ENCODE data around the gene NFIB.

DNA sequence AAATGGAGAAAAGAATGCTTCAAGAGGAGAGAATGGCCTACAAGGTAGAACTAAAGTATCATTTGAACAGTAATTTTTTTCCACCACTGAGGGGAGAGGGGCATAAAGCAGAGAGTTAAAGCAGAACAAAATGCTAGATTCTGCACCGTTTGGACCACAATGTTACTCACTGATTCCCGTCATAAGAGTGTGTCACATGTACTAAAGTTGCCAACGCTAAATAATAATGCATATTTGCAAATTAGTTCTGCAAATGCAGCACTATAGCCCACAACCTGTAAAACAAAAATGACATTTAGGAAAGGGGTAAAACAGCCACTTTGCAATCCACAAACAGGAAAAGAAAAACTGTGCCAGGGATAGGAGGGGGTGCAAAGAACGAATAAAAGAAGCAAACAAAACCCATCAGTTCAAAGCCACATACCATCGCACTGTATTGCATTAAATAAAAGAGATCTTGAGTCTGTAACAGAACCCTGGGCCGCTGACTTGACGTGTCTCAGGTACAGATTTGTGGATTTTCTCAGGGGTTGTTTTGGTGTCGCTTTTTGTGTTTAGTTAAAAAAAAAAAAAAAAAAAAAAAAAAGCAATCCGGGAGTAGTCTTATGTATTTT, 7.7 kb upstream of the NFIB start:
- TF ChIP-seq CHD1 (IDR thresholded peaks at IDR 0.05; ENCODE audit: low read depth, low read length) (no peak), HDAC2 (IDR thresholded peaks at IDR 0.05; ENCODE audit: borderline replicate concordance in 1 of 2, low read depth in 2 of 2, low read length in 2 of 2) (no peak), POLR2AphosphoS5 (IDR thresholded peaks at IDR 0.05; ENCODE audit: low read depth, low read length) (no peak), YY1 (IDR thresholded peaks at IDR 0.05; ENCODE audit: low read depth, low read length) (no peak), POLR2A (IDR thresholded peaks at IDR 0.05; ENCODE audit: control extremely low read depth in 1 of 2, low read depth in 2 of 2, low read length in 2 of 2) (no peak), JUND (IDR thresholded peaks at IDR 0.05; ENCODE audit: low read length) (no peak), NRF1 (IDR thresholded peaks at IDR 0.05; ENCODE audit: low read depth, low read length) (no peak), SIN3A (conservative IDR thresholded peaks at IDR 0.05 in 1 of 2, IDR thresholded peaks at IDR 0.05 in 1 of 2; ENCODE audit: low read depth in 1 of 2, low read length in 2 of 2) (no peak), CBX5 (IDR thresholded peaks at IDR 0.05; ENCODE audit: low read depth, low read length) (no peak), SAP30 (IDR thresholded peaks at IDR 0.05; ENCODE audit: insufficient read depth, insufficient replicate concordance, low read length) (no peak), CBX8 (IDR thresholded peaks at IDR 0.05; ENCODE audit: borderline replicate concordance, low read depth, low read length) (no peak), RAD21 (IDR thresholded peaks at IDR 0.05 in 1 of 2, conservative IDR thresholded peaks at IDR 0.05 in 1 of 2; ENCODE audit: low read depth in 2 of 2, low read length in 2 of 2) (no peak)
- TF ChIP-seq, protein P1, sequence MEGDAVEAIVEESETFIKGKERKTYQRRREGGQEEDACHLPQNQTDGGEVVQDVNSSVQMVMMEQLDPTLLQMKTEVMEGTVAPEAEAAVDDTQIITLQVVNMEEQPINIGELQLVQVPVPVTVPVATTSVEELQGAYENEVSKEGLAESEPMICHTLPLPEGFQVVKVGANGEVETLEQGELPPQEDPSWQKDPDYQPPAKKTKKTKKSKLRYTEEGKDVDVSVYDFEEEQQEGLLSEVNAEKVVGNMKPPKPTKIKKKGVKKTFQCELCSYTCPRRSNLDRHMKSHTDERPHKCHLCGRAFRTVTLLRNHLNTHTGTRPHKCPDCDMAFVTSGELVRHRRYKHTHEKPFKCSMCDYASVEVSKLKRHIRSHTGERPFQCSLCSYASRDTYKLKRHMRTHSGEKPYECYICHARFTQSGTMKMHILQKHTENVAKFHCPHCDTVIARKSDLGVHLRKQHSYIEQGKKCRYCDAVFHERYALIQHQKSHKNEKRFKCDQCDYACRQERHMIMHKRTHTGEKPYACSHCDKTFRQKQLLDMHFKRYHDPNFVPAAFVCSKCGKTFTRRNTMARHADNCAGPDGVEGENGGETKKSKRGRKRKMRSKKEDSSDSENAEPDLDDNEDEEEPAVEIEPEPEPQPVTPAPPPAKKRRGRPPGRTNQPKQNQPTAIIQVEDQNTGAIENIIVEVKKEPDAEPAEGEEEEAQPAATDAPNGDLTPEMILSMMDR (IDR thresholded peaks at IDR 0.05; ENCODE audit: control extremely low read depth in 1 of 3, insufficient read depth in 1 of 3, low read depth in 1 of 3, low read length in 3 of 3) = no peak
- TF ChIP-seq, protein P2, sequence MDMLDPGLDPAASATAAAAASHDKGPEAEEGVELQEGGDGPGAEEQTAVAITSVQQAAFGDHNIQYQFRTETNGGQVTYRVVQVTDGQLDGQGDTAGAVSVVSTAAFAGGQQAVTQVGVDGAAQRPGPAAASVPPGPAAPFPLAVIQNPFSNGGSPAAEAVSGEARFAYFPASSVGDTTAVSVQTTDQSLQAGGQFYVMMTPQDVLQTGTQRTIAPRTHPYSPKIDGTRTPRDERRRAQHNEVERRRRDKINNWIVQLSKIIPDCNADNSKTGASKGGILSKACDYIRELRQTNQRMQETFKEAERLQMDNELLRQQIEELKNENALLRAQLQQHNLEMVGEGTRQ (IDR thresholded peaks at IDR 0.05; ENCODE audit: low read length) = no peak
